GM20431 (cell line): Measurements from ENCODE around the gene MEX3A.
"Not testable (repeated sequence)": the region's sequence is repeated elsewhere in the genome, so short reads cannot be mapped to it uniquely, and the experiment has no call there.

ENCODE experiments used
- in situ Hi-C: fragments of 300-500 bp; cut with MseI, MboI; formaldehyde crosslinking; loops from one replicate; pipeline ENCODE4 v1.15.0; 2020; ENCODE audit warnings: low sequenced_read_pairs; ENCODE audit not compliant: unreplicated experiment

The MEX3A gene

DNA sequence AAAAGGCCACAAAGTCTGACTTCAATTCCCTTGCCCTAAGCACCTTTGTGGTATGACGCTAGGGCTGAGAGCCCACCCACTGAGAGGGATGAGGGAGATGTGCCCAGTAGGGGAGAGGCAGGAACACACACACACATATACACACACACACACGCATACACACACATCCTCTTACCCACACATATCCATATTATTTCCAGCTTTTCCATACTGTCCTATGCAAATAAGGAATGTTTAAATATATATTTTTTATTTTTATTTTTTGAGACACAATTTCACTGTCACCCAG is 18.3 kb downstream of the MEX3A start:
- in situ Hi-C loops: no loop called here

DNA sequence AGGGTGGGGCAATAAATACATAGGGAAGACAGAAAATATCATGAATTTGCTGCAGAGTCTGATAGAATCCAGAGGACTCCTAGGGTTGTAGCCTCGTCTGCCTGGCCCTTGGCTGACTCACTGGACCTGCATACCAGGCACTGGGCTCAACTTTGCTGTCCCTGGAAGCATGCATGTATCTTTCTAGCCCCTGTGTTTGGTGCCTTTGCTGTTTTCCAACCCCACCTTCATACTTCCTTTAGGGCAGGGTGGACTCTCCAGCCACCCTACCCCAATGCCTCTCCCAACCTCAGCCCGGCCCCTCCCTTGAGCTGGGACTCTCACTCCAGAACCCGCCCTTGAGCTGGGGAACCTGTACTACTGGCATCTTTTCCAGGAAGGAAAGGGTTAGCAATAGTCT is 20.1 kb downstream of the MEX3A start:
- in situ Hi-C loops: no loop called here

DNA sequence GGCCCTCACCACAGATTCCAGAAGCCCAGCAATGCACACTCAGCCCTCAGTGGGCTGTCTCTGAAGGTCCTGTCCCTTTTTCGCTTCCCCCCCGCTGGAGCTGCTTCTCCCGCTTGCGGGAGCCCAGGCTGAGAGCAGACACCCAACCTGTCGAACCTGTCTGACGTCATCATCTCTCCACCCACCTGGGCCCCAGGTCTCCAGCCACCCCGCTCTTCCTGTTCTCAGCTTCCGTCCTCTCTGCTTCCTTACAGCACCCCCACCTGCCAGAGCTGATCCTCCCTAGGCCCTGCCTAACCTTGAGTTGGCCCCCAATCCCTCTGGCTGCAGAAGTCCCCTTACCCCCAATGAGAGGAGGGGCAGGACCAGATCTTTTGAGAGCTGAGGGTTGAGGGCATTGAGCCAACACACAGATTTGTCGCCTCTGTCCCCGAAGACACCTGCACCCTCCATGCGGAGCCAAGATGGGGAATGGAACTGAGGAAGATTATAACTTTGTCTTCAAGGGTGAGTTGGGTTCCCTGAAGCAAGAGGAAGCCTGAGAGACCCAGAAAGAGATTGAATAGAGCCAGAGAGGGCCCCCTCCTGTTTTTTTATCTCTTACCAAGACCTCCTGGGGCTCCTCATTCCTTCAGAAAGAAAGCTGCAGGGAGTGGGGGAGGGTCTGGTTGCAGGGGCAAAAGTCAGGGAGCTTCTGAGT is 21.2 kb downstream of the MEX3A start, which contains the start of gene RAB25:
RAB25 (plus strand) TSS at position 224 of the 700 bp plus-strand sequence; CDS start at position 465, 241 bp downstream.
- in situ Hi-C loops: no loop called here

DNA sequence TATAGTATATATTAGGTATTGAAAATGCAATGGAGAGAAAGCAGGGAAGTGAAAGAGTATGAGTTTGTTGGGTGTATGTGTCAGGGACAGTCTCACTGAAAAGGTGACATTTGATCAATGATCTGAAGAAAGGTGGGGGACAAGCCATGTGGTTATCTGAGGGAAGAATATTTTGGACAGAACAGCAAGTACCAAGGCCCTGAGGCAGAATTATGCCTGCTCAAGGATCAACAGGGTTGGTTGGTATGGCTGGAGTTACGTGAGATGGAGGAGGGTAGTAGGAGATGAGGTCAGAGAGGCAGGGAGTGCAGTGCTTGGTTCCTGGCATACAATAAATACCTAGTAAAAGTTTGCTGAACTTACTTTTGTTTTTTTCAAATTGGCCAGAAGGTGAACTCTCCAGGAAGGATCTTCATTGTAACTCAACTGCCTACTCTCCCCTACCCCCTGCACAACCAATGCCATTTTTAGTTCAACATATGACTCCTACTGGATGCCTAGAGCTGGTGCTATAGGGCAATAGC is 25.9 kb downstream of the MEX3A start:
- in situ Hi-C loops: no loop called here

DNA sequence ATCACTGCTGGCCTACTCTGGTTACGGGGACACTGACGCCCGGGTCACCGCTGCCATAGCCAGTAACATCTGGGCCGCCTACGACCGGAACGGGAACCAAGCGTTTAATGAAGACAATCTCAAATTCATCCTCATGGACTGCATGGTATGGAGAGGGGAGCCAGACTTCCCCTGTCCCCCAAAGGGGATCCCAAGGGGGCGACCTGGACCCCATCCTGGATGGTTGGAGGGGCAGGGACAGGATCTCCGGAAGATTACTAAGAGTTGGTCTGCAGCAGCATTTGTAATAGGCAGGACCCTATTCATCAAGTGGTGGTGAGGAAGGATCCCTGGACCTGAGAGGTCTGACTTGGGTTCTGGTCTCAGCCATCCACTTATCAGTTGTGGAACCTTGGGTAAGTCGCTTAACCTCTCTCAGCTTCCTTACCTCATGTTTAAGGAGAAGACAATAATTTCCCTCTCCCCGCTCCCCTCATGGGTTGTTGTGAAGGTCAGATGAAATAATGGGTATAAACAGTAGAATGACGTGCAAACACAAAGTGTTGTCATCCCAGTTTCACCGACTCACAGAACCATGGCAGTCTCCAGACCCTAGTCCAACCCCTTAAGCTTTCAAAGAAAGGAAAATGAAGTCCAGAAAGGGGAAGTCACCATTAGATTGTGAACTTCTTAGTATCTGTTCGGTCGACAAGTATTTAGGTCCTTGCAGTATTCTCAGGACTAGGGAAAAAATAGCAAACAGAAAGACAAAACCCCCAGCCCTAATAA is 26.8 kb downstream of the MEX3A start:
- in situ Hi-C loops: no loop called here

DNA sequence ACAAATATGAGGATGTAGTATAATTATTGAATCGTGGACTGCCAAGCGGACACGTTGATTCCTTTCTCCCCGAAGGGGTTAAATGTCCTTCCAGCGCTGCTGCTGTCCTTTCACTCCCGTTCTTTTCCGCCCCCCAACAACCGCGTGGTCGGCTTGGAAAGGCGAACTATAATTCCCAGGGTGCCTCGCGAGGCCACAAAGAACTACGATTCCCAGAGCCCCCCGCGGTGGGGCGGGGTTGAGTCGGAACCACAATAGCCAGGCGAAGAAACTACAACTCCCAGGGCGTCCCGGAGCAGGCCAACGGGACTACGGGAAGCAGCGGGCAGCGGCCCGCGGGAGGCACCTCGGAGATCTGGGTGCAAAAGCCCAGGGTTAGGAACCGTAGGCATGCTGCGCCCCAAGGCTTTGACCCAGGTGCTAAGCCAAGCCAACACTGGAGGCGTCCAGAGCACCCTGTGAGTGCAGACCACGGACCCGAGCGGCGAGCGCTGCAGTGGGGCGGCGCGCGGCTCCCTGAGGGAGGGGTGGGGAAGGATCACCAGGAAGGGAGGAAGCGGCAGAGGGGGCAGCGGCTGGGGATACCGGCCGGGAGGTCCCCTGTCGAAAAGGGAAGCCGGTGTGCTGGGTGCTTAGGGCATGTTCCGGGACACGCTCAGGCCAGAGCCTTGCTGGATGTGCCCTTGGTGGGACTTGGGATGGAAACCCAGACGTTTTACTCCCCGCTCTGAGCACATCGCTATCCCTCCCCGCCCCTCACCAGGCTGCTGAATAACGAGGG is 27.6 kb downstream of the MEX3A start, which contains the start of gene LAMTOR2:
LAMTOR2 (plus strand) TSS at position 283 of the 781 bp plus-strand sequence; CDS start at position 391, 108 bp downstream.
- in situ Hi-C loops: no loop called here

DNA sequence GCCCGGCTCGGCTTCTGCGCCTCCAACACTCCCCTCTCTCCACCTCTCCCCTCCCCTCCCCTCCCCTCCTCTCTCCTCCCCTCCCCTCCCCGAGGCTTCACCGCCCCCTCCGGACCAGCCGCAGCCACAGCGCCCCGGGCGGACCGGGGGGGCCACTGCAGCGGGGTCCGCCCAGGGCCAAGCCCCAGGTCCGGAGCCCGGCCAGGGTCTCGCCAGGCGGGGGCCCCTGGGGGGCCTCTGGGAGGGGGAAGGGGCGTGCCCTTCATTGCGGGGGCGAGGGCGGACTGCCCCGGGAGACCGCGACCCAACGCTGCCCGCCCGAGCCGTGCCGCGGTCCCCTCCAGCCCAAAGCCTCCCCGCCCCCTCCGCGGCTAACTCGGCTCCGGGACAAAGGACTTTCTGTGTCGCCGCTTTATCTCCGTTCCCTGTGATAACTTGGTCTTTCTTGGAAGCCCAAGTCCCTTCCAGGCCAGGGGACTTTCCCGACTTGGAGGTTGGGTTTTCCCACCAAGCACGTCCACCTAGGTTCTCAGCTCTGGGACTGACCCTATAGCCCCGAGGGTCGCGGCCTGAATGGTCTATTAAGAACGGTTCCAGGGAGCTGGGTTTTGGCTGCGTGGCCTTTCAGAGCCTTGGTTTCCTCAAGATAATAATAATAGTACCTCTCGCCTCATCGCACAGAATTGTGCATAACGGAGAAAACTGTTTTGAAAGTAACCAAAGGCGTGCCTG is 28.3 kb downstream of the MEX3A start, which contains the start of gene UBQLN4:
UBQLN4 (minus strand) TSS at position 31 of the 732 bp plus-strand sequence. CDS start 97 bp downstream, outside the sequence.
- in situ Hi-C loops: no loop called here

DNA sequence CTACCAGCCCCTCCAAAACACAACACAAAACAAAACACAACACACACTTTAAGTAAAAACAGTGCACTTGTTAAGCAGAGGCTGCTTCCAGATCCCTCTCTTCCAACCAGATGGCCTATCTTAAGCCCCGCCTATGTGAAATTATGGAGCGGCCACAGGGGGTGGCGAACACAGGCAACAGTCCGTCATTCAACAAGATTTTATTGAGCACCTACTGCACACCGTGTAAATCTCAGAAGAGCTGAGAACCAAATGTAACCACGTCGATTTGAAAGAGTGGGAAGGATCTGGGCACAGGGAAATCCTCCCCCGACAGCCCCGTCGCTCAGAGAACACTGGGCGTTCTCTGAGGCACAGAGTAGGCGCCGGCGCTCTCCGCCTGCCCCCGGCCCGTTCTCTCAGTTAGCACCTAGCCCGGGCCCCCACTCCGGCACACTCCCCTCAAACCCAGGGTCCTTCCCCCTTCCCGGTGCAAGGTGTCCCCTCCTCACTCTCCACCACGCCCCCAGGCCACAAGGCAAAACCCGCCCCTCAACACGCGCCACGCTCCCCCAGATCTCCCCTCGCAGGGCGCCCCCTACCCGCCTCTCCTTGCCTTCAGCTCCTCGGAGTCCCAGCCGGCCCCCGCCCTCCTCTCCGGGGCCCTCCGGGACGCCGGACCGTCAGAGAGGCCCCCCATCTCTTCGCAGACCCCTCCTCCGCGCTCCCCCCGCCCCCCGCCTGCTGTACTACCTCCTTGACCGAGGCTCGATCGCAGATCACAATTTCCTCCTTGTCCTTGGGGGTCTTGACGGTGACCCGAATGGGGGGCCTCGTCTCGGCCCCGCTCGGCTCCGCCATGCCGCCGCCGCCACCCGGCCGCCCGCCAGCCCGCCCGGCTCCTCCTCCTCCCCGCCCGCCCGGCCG is 29.1 kb downstream of the MEX3A start:
- in situ Hi-C loops: no loop called here

DNA sequence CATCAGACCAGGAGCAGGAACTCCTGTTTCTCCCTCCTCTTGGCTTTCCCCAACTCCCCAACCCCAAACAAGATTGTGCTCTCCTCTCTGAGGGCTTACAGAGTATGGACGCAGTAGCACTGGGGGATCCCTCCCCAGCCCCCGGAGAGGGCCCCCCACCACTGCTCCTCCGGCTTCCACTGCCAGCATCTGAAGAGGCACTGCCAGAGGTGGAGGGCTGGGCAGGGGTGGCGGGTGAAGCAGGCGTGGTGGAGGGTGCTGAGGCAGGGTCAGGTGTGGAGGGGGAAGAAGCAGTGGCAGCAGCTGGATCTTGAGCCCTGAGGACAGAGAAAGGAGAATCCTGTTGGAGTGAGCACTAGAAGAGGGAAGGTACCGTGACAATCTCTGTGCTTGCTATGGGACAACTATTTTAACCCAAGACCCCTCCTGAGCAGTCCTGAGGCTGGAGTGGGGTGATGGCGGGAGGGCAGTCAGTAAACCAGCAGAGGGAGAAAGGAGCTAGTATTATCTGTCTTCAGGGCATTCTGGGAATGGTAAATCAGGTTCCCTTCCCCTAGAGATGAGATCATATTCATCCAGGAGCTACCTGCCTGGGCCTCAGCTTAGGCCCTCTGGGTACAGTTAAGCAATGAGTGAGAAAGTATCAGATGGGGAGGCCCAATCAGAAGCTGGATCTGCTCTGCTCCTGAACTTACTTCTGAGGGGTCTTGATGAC is 31.1 kb downstream of the MEX3A start:
- in situ Hi-C loops: no loop called here

DNA sequence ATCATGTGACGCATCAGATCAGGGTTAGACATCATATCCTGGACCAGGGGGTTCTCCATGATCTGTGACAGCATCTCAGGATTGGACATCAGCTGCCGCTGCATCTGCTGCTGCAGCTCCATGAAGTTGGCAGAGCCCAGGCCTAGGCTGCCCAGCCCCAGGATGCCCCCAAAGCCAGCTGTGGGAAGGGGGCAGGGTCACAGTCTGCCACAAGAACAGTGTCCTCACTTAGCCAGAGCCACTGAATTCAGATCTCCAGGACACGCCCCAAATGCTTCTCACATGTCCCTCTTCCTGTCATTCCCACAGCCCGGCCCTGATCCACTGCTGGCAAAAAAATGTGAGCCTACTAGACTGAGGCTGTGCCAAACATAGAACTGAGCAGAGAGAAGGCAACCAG is 31.9 kb downstream of the MEX3A start:
- in situ Hi-C loops: no loop called here

DNA sequence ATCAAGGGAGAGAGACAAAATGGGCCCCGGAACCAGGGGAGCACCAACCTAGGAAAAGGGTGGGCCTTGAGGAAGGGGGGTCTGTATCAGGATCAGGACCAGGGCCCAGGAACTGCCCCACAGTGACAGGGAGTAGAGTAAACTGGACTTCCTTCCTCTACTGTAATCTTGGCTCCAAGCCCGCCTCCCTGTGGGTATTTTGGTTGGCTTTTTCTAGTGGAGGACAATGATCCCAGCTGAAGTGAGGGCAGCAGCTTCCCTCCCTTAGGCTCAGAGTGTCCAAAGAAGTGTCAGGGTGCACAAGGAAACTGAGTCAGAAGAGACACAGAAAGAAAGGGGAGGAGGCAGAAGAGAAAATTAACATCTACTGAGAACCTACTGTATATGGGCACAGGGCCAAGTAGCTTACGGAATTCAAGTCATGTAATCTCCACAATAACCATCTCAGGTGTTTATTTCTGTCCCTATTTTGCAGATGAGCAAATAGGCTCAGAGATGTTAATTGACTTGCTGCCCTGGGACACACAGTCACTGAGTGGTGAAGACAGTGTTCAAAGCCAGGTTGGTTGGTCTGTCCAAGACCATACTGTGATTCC is 33.5 kb downstream of the MEX3A start:
- in situ Hi-C loops: no loop called here

DNA sequence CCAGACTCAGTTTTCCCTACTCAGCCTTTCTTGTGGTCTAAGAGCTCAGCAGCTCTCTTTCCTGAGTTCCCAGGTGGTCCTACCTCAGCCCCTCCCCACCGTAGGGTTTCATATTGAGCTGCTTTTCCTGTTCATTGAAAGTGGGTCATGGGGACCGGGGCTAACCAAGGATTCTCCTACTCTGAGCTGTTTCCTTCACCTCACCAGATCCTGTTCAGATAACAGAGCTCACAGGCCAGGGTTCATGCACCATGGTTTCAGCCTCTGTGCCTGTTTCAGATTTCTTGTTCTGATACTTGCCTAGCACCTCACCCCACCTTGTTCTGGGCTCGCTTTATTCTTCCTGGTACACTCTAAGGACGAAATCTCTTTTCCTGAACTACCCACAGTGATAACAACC is 37.2 kb downstream of the MEX3A start:
- in situ Hi-C loops: no loop called here

DNA sequence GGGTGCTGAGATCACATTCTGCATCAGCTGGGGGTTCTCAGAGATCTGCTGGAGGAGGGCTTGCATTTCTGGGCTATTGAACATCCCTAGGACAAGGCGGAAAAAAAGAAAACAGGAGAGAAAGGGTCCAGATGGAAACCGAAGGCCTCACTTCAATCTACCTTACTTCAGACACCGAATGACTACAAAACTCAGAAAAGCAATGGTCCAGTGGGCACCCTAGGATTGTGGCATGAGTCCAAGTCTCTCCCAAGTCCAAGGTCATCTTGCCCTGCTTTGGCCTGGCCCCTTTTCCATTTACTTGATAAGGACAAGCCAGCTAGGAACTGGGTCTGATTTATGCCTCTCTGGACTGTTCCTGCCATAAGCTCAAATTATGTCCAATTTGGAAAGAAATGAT is 39.4 kb downstream of the MEX3A start:
- in situ Hi-C loops: no loop called here

DNA sequence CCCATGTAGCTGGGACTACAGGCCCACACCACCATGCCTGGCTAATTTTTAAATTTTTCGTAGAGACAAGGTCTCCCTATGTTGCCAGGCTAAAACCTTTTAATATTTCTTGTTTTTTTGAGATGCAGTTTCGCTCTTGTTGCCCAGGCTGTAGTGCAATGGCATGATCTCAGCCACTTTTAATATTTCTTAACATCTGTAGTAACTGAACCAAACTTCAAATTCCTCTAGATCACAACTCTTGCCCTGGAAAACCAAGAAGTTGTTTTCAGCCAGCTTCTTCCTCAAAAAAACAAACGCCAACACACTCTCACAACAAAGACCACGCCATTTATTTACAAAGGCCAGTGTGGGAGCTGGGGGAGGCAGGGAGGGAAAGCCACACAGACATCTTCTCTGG is 47.3 kb downstream of the MEX3A start:
- in situ Hi-C loops: not testable (repeated sequence)

DNA sequence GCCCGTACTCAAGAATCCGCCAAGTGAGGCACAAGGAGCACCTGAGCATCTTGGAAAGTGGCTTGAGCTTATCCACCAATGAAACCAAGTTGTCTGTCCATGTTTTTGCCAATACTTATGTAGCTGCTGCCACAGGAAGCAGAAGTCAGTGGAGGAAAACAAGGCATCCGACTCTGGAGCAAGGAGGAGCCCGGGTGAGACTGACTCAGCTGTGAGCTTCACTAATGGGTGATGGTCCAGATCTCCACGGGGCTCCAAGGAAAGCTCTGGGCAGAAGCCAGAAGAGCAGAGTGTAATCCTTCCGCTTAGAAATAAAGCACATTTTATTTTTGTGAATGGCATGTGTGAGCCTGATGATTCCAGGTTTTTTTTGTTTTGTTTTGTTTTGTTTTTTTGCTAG is 49.3 kb downstream of the MEX3A start:
- in situ Hi-C loops: no loop called here

DNA sequence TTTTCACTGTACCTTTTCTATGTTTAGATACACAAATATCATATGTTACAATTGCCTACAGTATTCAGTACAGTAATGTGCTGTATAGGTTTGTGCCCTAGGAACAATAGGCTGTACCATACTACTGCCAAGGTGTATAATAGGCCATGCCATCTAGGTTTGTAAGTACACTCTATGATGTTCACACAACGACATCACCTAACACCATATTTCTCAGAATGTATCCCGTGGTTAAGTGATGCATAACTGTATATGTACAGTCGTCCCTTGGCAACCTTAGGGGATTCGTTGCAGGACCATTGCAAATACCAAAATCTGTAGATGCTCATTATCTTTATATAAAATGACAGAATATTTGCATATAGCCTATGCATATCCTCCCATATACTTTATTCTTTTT is 55.7 kb downstream of the MEX3A start:
- in situ Hi-C loops: no loop called here

DNA sequence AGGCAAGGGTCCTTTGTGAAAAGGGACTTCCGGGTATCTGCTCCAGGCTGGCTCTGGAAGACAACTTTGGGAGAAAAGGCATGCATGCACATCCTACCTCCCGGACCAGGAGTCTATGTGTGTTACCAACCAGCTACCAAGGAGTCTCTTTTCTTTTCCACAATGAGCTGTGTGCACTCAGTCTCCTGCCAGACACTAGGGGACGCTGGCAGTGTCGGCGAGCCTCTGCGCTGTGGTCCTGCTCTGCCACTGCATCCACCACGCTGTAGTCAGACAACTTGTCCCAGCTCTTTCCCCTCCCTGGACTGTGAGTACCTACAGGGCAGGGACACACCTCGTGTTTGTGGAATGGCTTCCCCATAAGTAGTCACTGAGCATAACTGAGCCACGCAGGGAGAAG is 56.4 kb downstream of the MEX3A start:
- in situ Hi-C loops: no loop called here

DNA sequence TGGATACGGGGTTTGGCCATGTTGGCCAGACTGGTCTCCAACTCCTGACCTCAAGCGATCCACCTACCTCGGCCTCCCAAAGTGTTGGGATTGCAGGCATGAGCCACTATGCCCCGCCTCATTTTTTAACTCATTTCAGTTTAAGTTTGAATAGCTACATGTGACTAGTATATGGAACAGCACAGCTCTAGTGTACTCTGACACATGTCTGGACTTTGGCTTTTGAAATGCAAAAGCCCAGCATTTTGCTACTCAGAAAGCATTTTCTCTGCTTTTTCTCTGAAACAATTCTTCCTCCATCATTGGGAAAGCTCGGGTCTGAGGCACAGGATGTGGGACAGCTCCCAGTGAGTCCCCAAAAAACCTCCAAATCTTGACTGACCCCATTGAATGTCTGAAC is 57.5 kb downstream of the MEX3A start:
- in situ Hi-C loops: no loop called here
